BJ (cell line): ENCODE results near the gene ANKRD11. TPM values are rescaled to one million over a fixed set of nuclear protein-coding genes. Genes with fewer than 3 reads are reported as not detected.

Source experiments
- CTCF ChIA-PET: fragments of 350-600 bp; formaldehyde crosslinking; extraction: SDS; loops from one replicate; lab custom pipeline; 2021; ENCODE audit warnings: antibody characterized with exemption, inconsistent platforms; lab: Yijun Ruan, JAX
- POLR2A ChIA-PET: fragments of 300-600 bp; sonication (Branson Sonifier 250); formaldehyde crosslinking; extraction: SDS; loops from one replicate; lab custom pipeline; 2021; ENCODE audit warnings: antibody characterized with exemption; lab: Charles Lee
- DNase-seq: peaks from one replicate; pipeline ENCODE4 v3.0.0-alpha.2; 2011; ENCODE audit warnings: low read depth
- H3K27me3 ChIP-seq: 2 replicates; pipeline ENCODE4 v1.6.0; 2011; ENCODE audit warnings: low read length; ENCODE audit not compliant: control insufficient read depth, insufficient read depth
- H3K36me3 ChIP-seq: 2 replicates; pipeline ENCODE4 v1.5.1; 2011; ENCODE audit warnings: low read length; ENCODE audit not compliant: control insufficient read depth, insufficient read depth
- H3K4me3 ChIP-seq: 2 replicates; pipeline ENCODE4 v1.5.1; 2011; ENCODE audit warnings: low read depth, mild to moderate bottlenecking, control low read depth, low read length
- CTCF ChIP-seq: IDR thresholded peaks from 2 replicates; pipeline ENCODE4 v1.5.1; 2011; ENCODE audit warnings: low read depth, mild to moderate bottlenecking, control low read depth, inconsistent platforms, low read length, moderate library complexity; ENCODE audit not compliant: insufficient read depth
- polyA plus RNA-seq: library from polyadenylated mRNA; depleted of rRNA; stranded (reverse); fragments of >200 nt; gene quantifications from 2 replicates; pipeline ENCODE4 v1.2.3, GENCODE V29; 2011

Gene ANKRD11
- polyA plus RNA-seq, 1 experiment = 61.8 TPM

GRCh38 chr16:89475144-89475543, 15.2 kb downstream of the ANKRD11 start:
- DNase-seq = no peak
- Histone ChIP-seq H3K27me3 (no peaks in the 10 kb centered on the region), H3K36me3 (no peaks in the 10 kb centered on the region), H3K4me3 (no peak overlapping the region)
- TF ChIP-seq CTCF = no peak
- ChIA-PET POLR2A (no interaction called here), CTCF (no interaction called here)

GRCh38 chr16:89473791-89474414, 16.5 kb downstream of the ANKRD11 start:
- TF ChIP-seq CTCF = no peak
- H3K4me3 ChIP-seq = no peak overlapping the region
- H3K36me3 ChIP-seq = no peaks in the 10 kb centered on the region
- DNase-seq = no peak
- CTCF ChIA-PET = no interaction called here
- H3K27me3 ChIP-seq = no peaks in the 10 kb centered on the region
- POLR2A ChIA-PET = no interaction called here

GRCh38 chr16:89473136-89473712, 17.1 kb downstream of the ANKRD11 start:
- Histone ChIP-seq H3K36me3 (peaks cover 2% of the 10 kb centered on the region; the same call in 1 of the 2 replicates), H3K27me3 (no peaks in the 10 kb centered on the region), H3K4me3 (no peak overlapping the region)
- CTCF ChIA-PET = interaction anchor here (1.1 kb wide), 1 partner anchor 12 kb away, joined by 3 read pairs; no protein-coding TSS in a partner anchor
- no peak for DNase-seq
- no peak for TF ChIP-seq CTCF
- POLR2A ChIA-PET = no interaction called here

GRCh38 chr16:89472711-89473075, 17.7 kb downstream of the ANKRD11 start:
- Histone ChIP-seq H3K4me3 (no peak overlapping the region), H3K36me3 (peaks cover 2% of the 10 kb centered on the region; the same call in 1 of the 2 replicates), H3K27me3 (no peaks in the 10 kb centered on the region)
- POLR2A ChIA-PET = no interaction called here
- no peak for TF ChIP-seq CTCF
- CTCF ChIA-PET = interaction anchor here (1.1 kb wide), 2 partner anchors 11 to 93 kb away, joined by 3 read pairs; no protein-coding TSS in a partner anchor
- DNase-seq = no peak

- Histone ChIP-seq H3K4me3 (no peak overlapping the region), H3K36me3 (peaks cover 4% of the 10 kb centered on the region; the same call in 1 of the 2 replicates), H3K27me3 (no peaks in the 10 kb centered on the region)
- TF ChIP-seq CTCF = no peak
- POLR2A ChIA-PET = no interaction called here
- DNase-seq = no peak
- CTCF ChIA-PET = interaction anchor here (1.0 to 1.5 kb wide), 2 partner anchors 18 to 22 kb away, joined by 3 to 4 read pairs; no protein-coding TSS in a partner anchor
These were observed 23.0 kb downstream of the ANKRD11 start for GRCh38 chr16:89467382-89467781.
